HL-60 (cell line): ENCODE measurements around the gene GRK1.

Source experiments
- CTCF ChIP-seq: IDR thresholded peaks from one replicate; pipeline ENCODE4 v1.5.1; 2011; ENCODE audit warnings: low read length, control low read depth, inconsistent platforms; ENCODE audit not compliant: insufficient read depth
- GABPA ChIP-seq: IDR thresholded peaks from 2 replicates; pipeline ENCODE4 v1.6.1; 2012; ENCODE audit warnings: low read depth
- POLR2AphosphoS5 ChIP-seq: IDR thresholded peaks from 2 replicates; pipeline ENCODE4 v1.6.1; 2012; ENCODE audit warnings: low read depth
- TF ChIP-seq, protein P1 (sequence below): IDR thresholded peaks from 2 replicates; pipeline ENCODE4 v1.6.1; 2012; ENCODE audit warnings: low read depth; ENCODE audit not compliant: insufficient replicate concordance

DNA sequence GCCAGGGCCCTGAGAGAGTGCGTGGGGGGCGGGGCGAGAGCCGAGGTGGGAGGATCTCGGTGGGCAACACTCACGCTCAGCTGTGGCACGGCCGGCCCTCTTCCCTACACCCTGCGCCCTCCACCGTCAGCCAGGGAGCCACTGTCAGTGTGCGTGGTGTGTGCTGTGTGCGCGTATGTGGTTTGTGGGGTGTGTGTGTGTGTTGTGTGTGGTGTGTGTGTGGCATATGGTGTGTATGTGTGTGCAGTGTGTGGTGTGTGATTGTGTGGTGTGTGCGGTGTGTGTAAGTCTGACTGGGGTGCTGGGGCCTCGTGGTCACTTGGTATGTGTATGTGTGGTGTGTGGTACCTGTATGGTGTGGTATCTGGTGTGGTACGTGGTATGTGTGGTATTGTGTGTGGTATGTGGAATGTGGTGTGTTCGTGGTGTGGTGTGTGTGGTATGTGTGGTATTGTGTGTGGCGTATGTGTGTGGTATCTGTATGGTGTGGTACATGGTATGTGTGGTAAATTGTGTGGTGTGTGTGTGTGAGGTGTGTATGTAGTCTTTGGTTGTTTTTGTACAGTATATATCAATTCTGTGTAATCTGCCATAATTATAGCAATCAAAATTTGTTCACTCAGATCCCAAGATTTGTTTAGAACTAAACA, 5.1 kb downstream of the GRK1 start:
- TF ChIP-seq CTCF (no peak), POLR2AphosphoS5 (no peak), GABPA (no peak)
- TF ChIP-seq, protein P1, sequence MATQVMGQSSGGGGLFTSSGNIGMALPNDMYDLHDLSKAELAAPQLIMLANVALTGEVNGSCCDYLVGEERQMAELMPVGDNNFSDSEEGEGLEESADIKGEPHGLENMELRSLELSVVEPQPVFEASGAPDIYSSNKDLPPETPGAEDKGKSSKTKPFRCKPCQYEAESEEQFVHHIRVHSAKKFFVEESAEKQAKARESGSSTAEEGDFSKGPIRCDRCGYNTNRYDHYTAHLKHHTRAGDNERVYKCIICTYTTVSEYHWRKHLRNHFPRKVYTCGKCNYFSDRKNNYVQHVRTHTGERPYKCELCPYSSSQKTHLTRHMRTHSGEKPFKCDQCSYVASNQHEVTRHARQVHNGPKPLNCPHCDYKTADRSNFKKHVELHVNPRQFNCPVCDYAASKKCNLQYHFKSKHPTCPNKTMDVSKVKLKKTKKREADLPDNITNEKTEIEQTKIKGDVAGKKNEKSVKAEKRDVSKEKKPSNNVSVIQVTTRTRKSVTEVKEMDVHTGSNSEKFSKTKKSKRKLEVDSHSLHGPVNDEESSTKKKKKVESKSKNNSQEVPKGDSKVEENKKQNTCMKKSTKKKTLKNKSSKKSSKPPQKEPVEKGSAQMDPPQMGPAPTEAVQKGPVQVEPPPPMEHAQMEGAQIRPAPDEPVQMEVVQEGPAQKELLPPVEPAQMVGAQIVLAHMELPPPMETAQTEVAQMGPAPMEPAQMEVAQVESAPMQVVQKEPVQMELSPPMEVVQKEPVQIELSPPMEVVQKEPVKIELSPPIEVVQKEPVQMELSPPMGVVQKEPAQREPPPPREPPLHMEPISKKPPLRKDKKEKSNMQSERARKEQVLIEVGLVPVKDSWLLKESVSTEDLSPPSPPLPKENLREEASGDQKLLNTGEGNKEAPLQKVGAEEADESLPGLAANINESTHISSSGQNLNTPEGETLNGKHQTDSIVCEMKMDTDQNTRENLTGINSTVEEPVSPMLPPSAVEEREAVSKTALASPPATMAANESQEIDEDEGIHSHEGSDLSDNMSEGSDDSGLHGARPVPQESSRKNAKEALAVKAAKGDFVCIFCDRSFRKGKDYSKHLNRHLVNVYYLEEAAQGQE = no peak
